Fibroblast of skin of right biceps (primary cell): ENCODE results near the gene ESAM.

Source experiments
- DNase-seq: peaks from one replicate; pipeline ENCODE4 v3.0.0-alpha.2; 2013

ESAM gene

GRCh38 chr11:124724979-124725718, 36.9 kb downstream of the ESAM start:
- DNase-seq, result peak; percentile 20

GRCh38 chr11:124722176-124722575, 39.9 kb downstream of the ESAM start:
- DNase-seq, result no peak

- no peak for DNase-seq
Observed at GRCh38 chr11:124719534-124719933, 42.6 kb downstream of the ESAM start.

- DNase-seq, result no peak
Observed at GRCh38 chr11:124718801-124719200, 43.3 kb downstream of the ESAM start.

GRCh38 chr11:124717786-124718651, 44.1 kb downstream of the ESAM start:
- no peak for DNase-seq

- DNase-seq, result no peak
Observed at GRCh38 chr11:124717421-124717785, 44.7 kb downstream of the ESAM start.

GRCh38 chr11:124716591-124716990, 45.5 kb downstream of the ESAM start:
- DNase-seq, result peak; percentile 34

- no peak for DNase-seq
Observed at GRCh38 chr11:124712392-124712791, 49.7 kb downstream of the ESAM start.

- DNase-seq, result no peak
Observed at GRCh38 chr11:124707829-124708228, 54.3 kb downstream of the ESAM start.
